Measurements from ENCODE around the gene GPR132. TPM values are rescaled to one million over a fixed set of nuclear protein-coding genes. Genes with fewer than 3 reads are reported as not detected.

The GPR132 gene
- total and polyA plus RNA-seq, 2 of the 13 experiments (the other 11 are each of a cell fraction or from before 2014, with no cell fraction given) = not detected

- TF ChIP-seq RORA (CRISPR knock-in tag; IDR thresholded peaks at IDR 0.05) = no peak
- no peak for TF ChIP-seq ATAD3A (CRISPR knock-in tag; IDR thresholded peaks at IDR 0.05)
- TF ChIP-seq ZNF761 (CRISPR knock-in tag; conservative IDR thresholded peaks at IDR 0.05) = no peak
- no peak for TF ChIP-seq ZNF766 (CRISPR knock-in tag; IDR thresholded peaks at IDR 0.05; ENCODE audit: borderline replicate concordance)
- no peak for TF ChIP-seq PHF5A (CRISPR knock-in tag; IDR thresholded peaks at IDR 0.05; ENCODE audit: low read depth, unreplicated experiment)
- no peak for TF ChIP-seq SRSF9 (IDR thresholded peaks at IDR 0.05; ENCODE audit: borderline replicate concordance, insufficient read depth, low read depth, low read length, poor library complexity, severe bottlenecking)
- TF ChIP-seq E2F2 (CRISPR knock-in tag; IDR thresholded peaks at IDR 0.05; ENCODE audit: borderline replicate concordance) = no peak
- TF ChIP-seq POLR2A (IDR thresholded peaks at IDR 0.05; ENCODE audit: insufficient read depth in 1 of 2, low read depth in 2 of 2, low read length in 2 of 2) = 0 out of 4 replicates have a peak, but pooled peaks of 1 of the 2 experiments have one; percentile 6
- no peak for TF ChIP-seq MEIS2 (CRISPR knock-in tag; IDR thresholded peaks at IDR 0.05)
- TF ChIP-seq PAX8 (CRISPR knock-in tag; IDR thresholded peaks at IDR 0.05; ENCODE audit: borderline replicate concordance) = no peak
- TF ChIP-seq CHCHD3 (CRISPR knock-in tag; IDR thresholded peaks at IDR 0.05) = no peak
- TF ChIP-seq NONO (IDR thresholded peaks at IDR 0.05) = no peak
- TF ChIP-seq NONO (CRISPR knock-in tag; conservative IDR thresholded peaks at IDR 0.05) = peak; percentile 67; the same call in 1 of the 2 replicates
- peak; percentile 41; the same call in 1 of the 2 replicates for TF ChIP-seq ZNF224 (CRISPR knock-in tag; IDR thresholded peaks at IDR 0.05)
- TF ChIP-seq ZBTB25 (CRISPR knock-in tag; IDR thresholded peaks at IDR 0.05) = no peak
- TF ChIP-seq ZBTB49 (CRISPR knock-in tag; IDR thresholded peaks at IDR 0.05; ENCODE audit: borderline replicate concordance) = no peak
- TF ChIP-seq ISL2 (CRISPR knock-in tag; IDR thresholded peaks at IDR 0.05) = 0 out of 2 replicates have a peak, but pooled peaks have one; percentile 11
- TF ChIP-seq IKZF4 (CRISPR knock-in tag; IDR thresholded peaks at IDR 0.05; ENCODE audit: borderline replicate concordance, low read depth, not compliant biosample characterization) = no peak
- no peak for TF ChIP-seq ZKSCAN1 (IDR thresholded peaks at IDR 0.05; ENCODE audit: low read length)
- 0 out of 2 replicates have a peak, but pooled peaks have one; percentile 5 for TF ChIP-seq ZNF746 (CRISPR knock-in tag; IDR thresholded peaks at IDR 0.05)
- peak; percentile 61; the same call in 1 of the 2 replicates for TF ChIP-seq MYC (CRISPR knock-in tag; IDR thresholded peaks at IDR 0.05; ENCODE audit: borderline replicate concordance)
- TF ChIP-seq NRL (CRISPR knock-in tag; IDR thresholded peaks at IDR 0.05; ENCODE audit: borderline replicate concordance) = no peak; the same call in 1 of the 2 replicates
- 0 out of 2 replicates have a peak, but pooled peaks have one; percentile 2 for TF ChIP-seq HNRNPL (IDR thresholded peaks at IDR 0.05; ENCODE audit: low read depth, low read length)
- TF ChIP-seq PHF20 (CRISPR knock-in tag; IDR thresholded peaks at IDR 0.05) = no peak
- TF ChIP-seq HOXA9 (CRISPR knock-in tag; IDR thresholded peaks at IDR 0.05; ENCODE audit: borderline replicate concordance) = no peak
- TF ChIP-seq NCOA2 (CRISPR knock-in tag; IDR thresholded peaks at IDR 0.05) = no peak
- TF ChIP-seq MXD4 (CRISPR knock-in tag; IDR thresholded peaks at IDR 0.05) = no peak
- no peak for TF ChIP-seq ASH2L (IDR thresholded peaks at IDR 0.05; ENCODE audit: insufficient read length, low read depth, low read length)
Observed at GRCh38 chr14:105021656-105022275, 43.5 kb downstream of the GPR132 start (continued).

Data from HepG2 (cell line).